ENCODE results near the gene GABBR2.

Gene GABBR2

DNA sequence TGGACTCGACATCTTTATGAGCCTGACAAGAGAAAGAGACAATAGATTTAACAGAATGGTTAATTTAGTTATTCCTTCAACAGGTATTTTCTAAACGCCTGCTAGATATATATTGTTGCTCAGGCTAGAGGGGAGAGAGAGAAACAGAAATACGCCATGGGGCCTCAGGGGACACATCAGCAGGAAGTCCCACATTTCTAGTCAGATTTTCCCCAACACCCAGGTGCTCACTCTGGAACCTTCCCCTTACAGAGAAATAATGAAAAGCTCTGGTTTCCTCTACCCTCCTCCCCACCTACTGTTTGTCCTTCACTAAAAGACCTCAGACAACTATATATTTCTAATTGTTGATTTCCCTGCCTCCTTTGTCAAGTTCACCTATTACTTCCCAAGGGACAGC is 323.0 kb downstream of the GABBR2 start:
- DNase-seq = no peak

DNA sequence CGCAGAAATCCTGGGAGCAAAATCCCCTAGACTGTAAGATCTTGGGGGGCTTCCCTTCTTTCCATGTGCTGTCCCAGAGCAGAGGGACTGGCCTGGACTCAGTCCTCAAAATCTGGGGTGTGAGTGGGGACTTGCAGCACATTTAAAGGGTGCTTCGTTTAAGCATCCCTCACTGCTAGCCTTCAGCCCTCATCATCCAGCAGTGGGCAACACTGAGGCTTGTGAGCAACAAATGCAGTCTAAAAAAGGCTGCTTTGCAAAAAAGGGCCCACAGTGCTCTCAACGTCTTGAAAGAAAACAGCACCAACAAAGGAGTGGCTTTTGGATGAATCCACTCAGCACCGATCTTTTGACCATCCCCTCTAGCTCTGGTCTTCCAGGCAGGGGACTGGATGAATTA is 325.0 kb downstream of the GABBR2 start:
- DNase-seq = no peak

DNA sequence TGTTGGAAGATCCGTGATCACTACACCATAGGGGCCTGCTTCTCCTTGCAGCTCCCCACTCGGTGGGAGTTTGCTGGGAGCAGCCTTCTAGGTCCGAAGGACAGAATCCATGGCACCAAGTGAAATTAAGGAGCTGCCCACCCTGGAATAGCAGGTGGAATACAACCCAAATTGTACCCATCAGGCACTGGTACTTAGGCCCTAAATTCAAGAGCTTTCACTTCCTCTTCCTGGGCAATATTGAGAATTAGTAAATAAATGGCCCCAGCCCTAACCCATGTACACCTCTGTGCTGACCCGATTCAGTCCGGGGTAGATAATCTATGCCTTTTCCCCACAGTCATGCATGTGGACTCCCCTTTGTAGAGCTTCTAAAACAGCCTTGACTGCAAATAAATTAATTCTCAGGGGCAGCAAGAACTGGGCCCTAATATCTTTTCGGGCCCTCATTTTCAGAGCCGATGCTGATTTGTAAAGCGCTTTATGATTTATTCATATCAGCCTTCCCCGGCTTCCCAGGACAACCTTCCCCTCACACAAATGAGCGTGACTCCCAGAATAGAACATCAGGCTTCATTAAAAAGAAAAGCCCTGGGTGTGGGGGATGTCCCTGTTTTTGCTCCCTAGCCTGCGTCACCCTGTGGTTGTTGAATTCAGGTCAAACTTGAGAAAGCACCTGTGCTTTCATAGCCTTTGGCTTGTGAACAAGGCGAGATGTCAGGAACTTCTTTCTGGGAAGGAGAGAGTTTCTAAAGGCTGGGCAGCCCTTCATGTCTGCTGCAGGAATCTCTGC is 327.2 kb downstream of the GABBR2 start:
- no peak for DNase-seq

GRCh38 chr9:98380065-98380681 is 328.6 kb downstream of the GABBR2 start:
- DNase-seq = no peak

- DNase-seq = no peak
Measured at GRCh38 chr9:98379572-98379971, 329.2 kb downstream of the GABBR2 start.

DNA sequence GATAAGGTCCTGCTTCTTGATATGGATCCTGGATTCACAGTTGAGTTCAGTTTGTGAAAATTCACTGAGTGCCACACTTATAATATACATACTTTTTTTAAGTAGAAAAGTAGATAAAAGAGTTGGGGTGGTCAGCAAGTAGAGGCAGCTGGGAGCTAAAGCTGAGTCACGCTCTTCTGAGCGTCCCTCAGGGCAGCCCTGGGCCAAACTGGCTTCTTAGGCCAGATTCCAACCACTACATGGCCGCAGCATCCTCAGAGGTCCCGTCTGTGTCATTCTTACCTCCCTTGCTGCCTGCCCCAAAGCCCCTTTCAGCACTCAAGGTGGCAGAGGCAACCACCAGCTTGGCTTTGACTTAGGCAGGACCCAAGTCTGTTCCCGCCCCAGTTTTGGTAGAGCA is 329.9 kb downstream of the GABBR2 start:
- no peak for DNase-seq

DNA sequence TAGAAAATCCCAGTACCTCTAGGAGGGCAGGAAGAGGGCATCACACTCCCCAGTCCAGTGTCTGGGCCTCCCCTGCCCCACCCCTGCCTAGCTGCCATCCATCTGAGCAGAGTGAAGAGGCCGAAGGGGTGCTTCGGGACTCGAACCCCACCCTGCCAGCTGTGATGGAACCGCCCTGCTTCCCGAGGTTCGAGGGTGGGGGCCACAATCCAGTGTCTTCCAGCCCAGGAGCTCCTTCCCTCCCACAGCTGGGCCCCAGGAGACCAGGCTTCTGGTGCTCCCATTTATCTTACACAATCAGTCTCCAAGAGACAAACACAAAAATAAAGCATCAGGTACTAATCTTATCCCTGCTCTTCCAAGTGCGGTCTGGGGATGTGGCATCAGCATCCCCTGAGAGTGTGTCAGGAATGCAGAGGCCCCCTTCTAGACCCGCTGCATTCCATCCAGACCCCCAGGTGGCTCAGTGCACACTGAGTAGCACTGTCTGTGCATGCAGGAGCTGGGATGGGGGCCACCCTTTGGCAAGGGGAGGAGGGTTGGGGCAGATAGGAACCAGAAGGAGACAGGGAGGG is 330.4 kb downstream of the GABBR2 start:
- no peak for DNase-seq

DNA sequence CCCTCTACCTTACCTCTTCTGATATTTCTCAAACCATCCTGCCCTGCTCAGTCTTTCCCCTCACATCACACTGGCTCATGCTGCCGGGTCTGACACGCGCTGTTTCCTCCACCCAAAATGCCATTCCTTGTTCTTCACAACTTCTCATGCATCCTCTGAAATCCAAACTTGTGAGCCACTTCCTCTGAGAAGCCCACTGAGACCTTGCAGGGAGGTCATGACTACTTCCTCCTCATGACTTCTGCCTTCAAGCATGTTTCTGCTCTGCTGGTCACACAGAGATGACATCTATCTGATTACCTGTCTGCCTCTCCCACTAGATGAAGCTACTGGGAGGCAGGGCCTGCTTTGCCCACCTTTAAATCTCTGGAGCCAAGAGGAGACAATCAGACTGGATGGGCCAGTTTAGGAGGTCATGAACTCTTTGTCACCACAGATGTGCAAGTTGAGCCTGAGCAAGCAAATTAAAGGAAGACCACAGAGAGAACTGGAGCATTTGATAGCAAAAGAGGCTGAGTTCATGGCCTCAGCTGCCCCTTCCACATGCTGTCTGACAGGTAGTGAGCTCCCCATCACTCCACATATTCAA is 333.5 kb downstream of the GABBR2 start:
- DNase-seq = no peak

DNA sequence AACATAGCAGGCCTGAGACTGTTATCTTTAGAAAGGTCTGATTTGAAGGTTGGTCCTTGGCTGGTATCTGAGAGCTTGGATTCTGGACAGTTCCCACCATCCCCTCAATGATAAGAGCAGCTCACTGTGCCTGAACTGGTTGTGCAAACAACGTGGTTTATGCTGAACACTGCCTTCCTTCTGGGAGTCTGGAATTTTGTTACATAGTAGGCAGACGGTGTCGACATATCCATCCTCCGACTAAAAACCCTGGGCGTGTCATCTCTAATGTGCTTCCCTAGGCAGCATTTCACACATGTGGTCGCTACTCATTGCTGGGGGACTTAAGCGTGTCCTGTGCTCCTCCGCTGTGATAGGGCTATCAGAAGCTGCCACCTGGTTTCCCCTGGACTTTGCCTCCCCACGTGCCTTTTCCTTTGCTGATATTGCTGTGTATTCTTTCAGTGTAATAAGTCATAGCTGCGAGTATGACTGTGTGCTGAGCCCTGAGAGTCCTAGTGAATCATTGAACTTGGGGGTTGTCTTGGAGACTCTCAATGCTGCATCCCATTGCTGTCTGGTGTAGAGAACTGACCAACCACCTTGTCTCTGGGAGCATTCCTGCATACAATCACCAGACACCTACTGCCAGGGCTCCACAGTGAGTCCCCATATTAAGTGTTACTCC is 334.2 kb downstream of the GABBR2 start:
- DNase-seq = no peak

DNA sequence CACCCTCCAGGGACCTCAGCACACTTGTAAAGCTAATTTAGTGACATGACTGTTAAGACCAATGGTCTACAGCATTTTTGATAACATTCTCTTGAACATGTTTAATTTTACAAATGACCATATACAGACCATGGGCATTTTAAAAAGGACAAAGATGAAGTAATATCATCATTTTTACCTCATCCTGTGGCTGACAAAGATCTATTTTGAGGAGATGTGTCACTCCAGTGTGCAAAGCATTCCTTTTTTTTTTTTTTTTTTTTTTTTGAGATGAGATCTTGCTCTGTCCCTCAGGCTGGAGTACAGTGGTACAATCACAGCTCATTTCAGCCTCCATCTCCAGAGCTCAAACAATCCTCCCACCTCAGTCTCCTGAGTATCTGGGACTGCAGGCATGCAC is 335.1 kb downstream of the GABBR2 start:
- DNase-seq = no peak

GRCh38 chr9:98372077-98372836 is 336.5 kb downstream of the GABBR2 start:
- DNase-seq = no peak

DNA sequence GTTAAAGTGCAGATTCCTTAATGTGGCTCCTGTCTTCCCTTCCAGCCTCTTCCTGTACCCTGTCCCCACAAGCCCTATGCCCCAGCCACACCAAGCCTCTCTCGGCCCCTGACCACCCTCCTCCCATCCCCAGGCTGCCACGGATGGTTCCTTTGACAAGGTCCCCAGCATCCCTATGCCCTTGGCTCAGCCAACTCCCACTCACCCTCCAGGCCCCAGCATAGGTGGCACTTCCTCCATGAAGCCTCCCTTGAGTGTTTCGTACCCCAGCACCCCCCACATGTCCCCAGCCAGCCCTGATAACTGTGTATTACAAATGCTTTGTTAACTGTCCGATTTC is 337.8 kb downstream of the GABBR2 start:
- DNase-seq = no peak

- DNase-seq = no peak
Measured at GRCh38 chr9:98370300-98370975, 338.3 kb downstream of the GABBR2 start.

DNA sequence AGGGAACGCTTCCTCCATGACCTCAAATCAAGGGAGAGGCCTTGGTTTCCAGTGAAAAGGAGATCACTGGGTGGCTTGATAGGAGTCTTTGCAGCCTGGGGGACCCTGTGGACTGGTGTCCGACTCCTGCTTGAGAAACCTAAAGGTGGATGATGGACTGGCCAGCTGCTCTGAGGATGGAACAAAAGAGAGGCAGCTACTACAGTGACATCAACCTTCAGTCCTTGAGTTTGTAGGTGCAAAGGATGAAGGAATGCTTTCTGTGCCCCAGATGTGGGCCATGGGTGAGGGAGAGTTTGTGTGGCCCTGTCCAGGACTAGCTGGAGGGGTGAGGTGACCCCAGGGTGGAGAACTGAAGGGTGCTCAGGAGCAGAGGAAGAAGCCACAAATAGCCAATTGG is 338.8 kb downstream of the GABBR2 start:
- no peak for DNase-seq

- DNase-seq = no peak
Measured at GRCh38 chr9:98369471-98369870, 339.3 kb downstream of the GABBR2 start.

GRCh38 chr9:98369066-98369425 is 339.7 kb downstream of the GABBR2 start:
- DNase-seq = no peak

GRCh38 chr9:98368366-98369065 is 340.2 kb downstream of the GABBR2 start:
- DNase-seq = no peak

DNA sequence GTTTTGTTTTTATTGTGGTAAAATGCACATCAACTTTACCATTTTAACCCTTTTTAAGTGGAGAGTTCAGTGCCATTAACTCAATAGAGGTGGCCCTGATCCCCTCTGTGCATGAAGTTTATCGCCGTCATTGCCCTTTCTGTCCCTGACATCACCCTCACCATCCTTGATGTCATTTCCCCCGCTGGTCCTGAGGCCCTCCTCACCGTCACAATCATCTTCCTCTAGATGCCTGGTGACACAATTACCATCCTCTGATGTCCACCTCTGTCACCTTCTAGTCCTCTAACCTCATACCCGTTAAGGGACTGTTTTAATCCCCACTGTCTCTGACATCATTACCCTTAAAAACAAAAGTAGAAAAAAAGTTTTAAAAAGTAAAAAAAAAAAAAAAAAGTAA is 340.8 kb downstream of the GABBR2 start:
- DNase-seq = no peak

GRCh38 chr9:98367371-98367900 is 341.3 kb downstream of the GABBR2 start:
- no peak for DNase-seq

GRCh38 chr9:98365781-98366180 is 343.0 kb downstream of the GABBR2 start:
- DNase-seq = no peak

GRCh38 chr9:98365227-98365669 is 343.5 kb downstream of the GABBR2 start:
- no peak for DNase-seq

Measured in NCI-H1417 treated with DMSO at 0.1 percent for 48 hours (cell line).